Peyer's patch (tissue), 4 donors: ENCODE measurements around the gene PPP1R12B.

Experiments
- POLR2A ChIP-seq, 2 donors: fragments of 450-650 bp; IDR thresholded peaks; one replicate each; pipeline ENCODE4 v1.5.1; 2017; ENCODE audit warnings: antibody characterized with exemption in 2 of 2, mild to moderate bottlenecking in 2 of 2, moderate library complexity in 2 of 2
- TF ChIP-seq, protein P1 (sequence below), 6 experiments: fragments of 450-650 bp in 4 of 6; fragments of 200-600 bp in 2 of 6; sonication (generic) in 1 of 6; IDR thresholded peaks; one replicate each; pipeline ENCODE4 v1.5.1; 2017 to 2019; ENCODE audit warnings: antibody characterized with exemption in 6 of 6, mild to moderate bottlenecking in 3 of 6, moderate library complexity in 1 of 6

GRCh38 chr1:202591515-202591914 lies 243.0 kb downstream of the PPP1R12B start:
- TF ChIP-seq, protein P1, sequence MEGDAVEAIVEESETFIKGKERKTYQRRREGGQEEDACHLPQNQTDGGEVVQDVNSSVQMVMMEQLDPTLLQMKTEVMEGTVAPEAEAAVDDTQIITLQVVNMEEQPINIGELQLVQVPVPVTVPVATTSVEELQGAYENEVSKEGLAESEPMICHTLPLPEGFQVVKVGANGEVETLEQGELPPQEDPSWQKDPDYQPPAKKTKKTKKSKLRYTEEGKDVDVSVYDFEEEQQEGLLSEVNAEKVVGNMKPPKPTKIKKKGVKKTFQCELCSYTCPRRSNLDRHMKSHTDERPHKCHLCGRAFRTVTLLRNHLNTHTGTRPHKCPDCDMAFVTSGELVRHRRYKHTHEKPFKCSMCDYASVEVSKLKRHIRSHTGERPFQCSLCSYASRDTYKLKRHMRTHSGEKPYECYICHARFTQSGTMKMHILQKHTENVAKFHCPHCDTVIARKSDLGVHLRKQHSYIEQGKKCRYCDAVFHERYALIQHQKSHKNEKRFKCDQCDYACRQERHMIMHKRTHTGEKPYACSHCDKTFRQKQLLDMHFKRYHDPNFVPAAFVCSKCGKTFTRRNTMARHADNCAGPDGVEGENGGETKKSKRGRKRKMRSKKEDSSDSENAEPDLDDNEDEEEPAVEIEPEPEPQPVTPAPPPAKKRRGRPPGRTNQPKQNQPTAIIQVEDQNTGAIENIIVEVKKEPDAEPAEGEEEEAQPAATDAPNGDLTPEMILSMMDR (IDR thresholded peaks at IDR 0.05), result no peak
- TF ChIP-seq POLR2A (IDR thresholded peaks at IDR 0.05), result no peak
